ENCODE data around the gene GART. TPM values are rescaled to one million over a fixed set of nuclear protein-coding genes. Genes with fewer than 3 reads are reported as not detected.

GART gene
- total RNA-seq = 38.7 and 67.8 TPM in 2 replicates

DNA sequence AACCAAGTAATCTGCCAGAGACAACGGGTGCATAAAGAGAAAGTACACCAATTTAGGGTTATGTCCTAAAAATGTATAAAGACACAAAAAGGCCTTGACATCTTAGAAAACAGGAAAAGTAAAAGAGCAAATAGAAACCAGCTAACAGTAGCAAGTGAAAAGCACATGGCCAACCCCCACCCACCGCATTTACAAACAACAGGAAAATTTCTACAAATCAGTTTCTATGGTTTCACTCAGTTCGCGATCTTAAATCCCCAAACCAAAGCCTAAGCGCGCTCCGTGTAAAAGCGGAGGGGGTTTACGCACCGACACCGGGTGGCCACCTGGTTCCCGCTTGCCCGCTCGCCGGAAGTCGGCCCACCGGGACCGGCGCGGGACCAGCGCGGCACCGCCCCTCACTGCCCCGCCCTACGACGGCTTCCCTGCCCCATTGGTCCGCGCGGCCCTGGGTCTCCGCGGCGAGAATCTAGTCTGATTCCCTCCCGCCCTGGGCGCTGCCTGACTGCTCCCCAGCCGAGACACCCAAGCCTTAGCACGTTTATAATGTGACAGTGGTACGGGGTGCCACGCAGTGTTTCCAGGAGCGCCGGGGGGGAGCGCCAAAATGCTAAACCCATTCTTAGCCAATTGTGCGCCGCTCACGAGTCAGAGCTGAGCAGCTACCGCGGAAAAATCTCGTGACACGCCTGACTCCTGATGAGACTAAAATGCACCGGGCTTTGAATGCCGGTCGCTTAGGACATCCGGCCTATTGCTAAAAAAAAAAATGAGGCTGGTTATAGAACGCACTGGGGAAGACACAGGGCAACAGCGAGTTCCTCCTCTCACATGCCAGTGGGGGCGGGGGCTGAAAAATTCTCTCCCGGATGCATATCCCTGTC is at the start of gene GART:
Gene GART (minus strand): TSS at position 362 of the 884 bp plus-strand sequence. CDS start 2,802 bp downstream, outside the sequence.

DNA sequence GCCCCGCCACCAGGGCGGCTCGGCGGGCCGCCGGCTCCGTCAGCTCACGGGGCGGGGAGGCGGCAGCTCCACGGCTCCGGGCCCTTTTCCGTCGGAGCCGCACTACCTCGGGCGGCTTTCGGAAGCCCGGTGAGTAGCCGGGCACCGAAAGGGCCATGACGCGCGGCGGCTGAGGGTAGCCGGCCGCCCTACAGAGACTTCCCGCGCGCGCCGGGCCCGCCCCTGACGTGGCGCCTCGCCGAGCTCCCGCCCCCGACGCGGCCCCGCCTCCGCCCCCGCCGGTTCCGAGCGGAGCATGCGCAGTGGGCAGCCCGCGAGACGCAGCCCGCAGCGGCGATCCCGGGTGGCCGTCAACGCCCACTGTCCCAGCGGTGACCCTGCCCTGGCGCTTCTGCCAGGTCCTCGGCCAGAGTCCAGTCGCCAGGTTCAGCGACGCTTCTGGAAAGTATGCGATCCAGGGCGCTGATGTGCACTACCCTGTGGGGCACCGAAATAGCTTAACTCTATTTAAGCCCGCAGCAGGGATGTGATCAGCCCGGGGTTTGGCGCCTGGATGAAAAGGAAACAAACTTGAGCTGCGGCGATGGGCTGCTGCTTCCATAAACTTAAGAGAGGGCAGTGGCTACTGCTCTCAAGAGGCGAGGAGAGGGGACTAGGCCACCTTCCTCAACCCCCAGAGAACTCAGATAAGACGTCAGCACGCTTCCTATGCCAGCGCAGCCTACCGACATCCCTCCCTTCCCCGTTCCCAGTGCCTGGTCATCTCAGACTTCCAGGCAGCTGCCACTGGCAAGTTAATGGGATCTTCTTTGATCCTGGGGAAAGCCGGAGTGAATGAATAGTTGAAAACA is 46.8 kb upstream of the GART start, which contains the start of gene DONSON:
Gene DONSON (minus strand): TSS at position 200 of the 851 bp plus-strand sequence. CDS start 43 bp downstream, at position 157.

DNA sequence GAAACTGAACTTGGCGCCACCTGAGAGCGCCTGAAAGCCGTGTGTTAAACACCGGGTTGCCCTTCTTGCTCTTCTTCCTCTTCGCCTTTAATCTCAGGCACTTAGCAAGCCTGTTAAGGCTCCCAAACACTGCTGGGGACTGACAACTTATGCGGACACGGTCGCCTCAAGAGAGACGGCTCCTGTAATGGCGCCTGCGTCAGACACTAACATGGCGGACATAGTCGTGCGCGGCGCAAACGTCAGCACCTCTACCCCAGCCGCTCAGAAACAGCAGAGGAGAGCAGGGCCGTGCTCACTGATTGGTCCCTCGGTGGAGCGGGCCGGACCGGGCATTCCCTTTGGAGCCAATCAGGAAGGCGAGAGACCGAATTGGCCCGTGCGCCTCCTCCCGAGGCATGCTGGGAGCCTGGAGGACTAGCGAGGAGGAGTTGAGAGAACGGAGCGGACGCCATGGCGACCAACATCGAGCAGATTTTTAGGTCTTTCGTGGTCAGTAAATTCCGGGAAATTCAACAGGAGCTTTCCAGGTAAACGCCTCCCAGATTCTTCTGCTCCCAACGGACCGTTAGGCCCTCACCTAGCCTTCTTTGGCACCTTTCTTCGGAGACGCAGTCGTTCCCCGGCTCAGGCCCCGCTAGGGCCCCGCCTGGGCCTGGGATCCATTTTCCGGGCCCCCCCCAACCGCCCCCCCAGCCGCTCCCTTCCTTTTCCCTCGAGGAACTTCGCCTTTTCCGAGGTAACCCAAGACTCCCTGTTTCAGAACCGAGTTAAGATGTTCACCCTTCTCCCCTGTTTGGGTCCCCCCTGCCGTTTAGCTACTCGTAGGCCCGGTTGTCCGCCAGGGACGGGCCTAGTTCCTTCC is 955 bp upstream of the GART start, which contains the start of gene SON:
Gene SON (plus strand): TSS at position 399 of the 865 bp plus-strand sequence. CDS start 55 bp downstream, at position 454.

DNA sequence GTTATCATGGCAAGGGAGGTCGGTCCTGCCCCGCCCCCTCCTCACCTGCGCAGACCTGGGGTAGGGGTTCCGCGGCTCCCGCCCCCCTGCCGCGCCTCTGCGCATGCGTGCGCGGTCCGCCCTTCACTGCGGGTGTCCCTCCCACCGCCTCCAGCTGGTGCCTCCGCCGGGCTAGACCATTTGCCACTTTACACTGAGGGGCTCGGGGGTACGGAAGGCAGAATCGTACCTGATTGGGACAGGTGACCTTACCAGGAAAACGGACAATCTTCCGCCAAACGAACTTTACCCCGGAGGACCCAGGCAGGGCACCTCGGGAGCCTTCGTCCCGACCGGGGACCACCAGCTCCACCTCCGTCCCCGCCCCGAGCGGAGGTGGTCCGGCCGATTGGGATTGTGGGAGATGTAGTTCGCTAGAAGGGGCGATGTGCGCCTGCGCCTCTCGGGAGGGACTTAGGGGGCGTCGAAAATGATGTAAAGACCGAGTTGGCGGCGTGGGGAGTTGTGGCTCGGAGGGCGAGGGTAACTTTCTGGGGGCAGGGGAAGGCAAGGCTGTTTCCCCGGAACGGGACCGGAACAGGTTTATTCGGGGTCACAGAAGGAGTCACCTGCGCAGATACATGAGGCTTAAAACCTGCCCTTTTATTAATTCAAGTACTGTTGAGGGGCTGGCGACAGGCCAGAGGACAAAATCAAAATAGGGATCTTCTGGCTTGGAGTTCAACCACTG is 50.4 kb downstream of the GART start, which contains the start of gene DNAJC28:
Gene DNAJC28 (minus strand): TSS at position 344 of the 730 bp plus-strand sequence. CDS start 2,323 bp downstream, outside the sequence.

DNA sequence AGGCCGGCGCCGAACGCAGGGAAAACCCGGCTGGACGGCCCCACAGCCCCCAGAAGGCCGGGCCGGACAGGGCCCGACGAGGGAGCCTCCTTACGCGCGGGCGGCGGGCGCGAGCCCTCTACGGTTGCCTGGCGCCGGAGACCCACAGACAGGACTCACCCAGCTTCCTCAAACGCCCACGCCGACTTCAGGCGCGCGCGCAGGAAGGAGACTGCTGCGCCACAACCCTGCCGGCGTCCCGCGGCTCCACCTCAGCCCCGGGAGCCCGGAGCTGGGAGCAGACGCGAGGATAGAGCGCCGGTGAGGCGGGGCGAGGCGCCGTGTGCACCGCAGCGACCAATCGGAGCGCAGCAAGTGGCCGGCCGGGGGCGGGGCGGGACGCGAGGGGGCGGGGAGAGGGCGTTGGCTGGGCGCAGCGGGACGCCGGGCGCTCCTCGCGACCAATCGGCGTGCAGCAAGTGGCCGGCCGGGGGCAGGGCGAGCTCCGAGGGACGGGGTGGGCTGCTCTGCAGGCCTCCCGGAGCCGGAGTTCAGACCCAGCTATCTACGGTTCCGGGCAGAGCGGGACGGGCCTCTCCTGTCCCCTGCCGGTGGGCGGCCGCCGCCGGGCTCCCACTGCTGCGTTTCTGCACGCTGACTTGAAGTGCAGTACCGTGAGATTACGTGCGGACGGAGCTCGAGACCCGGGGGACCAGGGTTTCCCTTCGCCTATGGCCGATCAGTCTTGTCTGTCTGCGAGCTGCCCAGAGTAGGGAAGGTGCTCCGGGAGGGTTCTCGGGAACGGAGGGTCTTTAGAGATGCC is 62.0 kb downstream of the GART start, which contains the start of gene TMEM50B:
Gene TMEM50B (minus strand): TSS at position 296 of the 802 bp plus-strand sequence. CDS start 11,089 bp downstream, outside the sequence.

Other genes starting within 250 kb of the GART start
- gene IFNAR1, start 217.1 kb downstream of the GART start, total RNA-seq = 16.8 and 98.5 TPM in 2 replicates
- gene IFNGR2, start 138.7 kb downstream of the GART start, total RNA-seq = 55.1 and 61.0 TPM in 2 replicates
- 28.6 and 29.4 TPM in 2 replicates for gene TMEM50B, start 62.1 kb downstream of the GART start, total RNA-seq
- gene DNAJC28, start 50.4 kb downstream of the GART start, total RNA-seq = 1.6 and 1.9 TPM in 2 replicates
- gene SON, start 921 bp upstream of the GART start, total RNA-seq = 136 and 180 TPM in 2 replicates
- 12.5 and 13.4 TPM in 2 replicates for gene DONSON, start 46.6 kb upstream of the GART start, total RNA-seq
- gene CRYZL1, start 99.6 kb upstream of the GART start, total RNA-seq = 18.1 and 28.0 TPM in 2 replicates
- 52.6 and 81.7 TPM in 2 replicates for gene ITSN1, start 100.4 kb upstream of the GART start, total RNA-seq